GM19193 (cell line): ENCODE measurements around the gene ZBED2.

Experiments used
- POLR2A ChIP-seq: IDR thresholded peaks from 4 replicates; pipeline ENCODE4 v1.6.1; 2011; ENCODE audit not compliant: insufficient read depth, insufficient read length; ENCODE audit errors: extremely low read depth

ZBED2 gene, protein sequence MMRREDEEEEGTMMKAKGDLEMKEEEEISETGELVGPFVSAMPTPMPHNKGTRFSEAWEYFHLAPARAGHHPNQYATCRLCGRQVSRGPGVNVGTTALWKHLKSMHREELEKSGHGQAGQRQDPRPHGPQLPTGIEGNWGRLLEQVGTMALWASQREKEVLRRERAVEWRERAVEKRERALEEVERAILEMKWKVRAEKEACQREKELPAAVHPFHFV

DNA sequence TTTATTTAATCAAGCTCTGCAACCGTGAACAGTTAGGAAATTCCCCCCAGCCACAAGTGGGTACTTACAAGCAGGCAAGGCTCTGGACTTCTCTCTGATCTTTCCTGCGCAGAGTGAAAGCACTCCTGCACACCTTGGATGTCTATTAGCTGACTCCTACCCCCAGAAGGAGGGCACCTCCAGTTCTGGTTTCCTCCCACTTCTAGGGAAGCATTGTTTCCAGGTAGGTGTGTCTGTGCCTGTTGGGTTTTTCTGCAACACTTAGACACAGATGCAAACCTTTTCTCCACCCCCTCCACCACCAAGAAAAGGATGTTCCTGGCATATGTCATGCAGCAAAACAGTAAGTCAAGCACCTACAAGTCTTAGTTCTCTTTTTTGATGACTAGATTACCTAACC lies at the start of gene ZBED2:
ZBED2 (minus strand) TSS at position 115 of the 400 bp plus-strand sequence. CDS start 1,145 bp downstream, outside the sequence.
- TF ChIP-seq POLR2A: no peak

DNA sequence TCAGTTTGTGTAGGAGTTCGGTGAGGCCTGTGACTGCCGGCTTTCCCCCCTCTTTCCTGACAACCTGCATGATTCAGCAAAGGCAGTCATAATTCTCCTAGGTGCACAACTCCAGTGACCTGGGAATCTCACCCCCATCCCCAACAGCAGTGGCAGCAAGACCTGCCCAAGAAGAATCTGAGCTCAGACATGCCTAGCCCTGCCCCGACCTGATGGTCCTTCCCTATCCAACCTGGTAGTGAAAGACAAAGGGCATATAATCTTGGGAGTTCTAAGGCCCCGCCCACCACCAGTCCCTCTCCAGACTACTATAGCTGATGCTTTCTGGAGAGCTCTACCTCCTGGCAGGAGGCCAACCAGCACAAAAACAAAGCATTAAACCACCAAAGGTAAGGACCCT lies 44.2 kb upstream of the ZBED2 start:
- no peak for TF ChIP-seq POLR2A

DNA sequence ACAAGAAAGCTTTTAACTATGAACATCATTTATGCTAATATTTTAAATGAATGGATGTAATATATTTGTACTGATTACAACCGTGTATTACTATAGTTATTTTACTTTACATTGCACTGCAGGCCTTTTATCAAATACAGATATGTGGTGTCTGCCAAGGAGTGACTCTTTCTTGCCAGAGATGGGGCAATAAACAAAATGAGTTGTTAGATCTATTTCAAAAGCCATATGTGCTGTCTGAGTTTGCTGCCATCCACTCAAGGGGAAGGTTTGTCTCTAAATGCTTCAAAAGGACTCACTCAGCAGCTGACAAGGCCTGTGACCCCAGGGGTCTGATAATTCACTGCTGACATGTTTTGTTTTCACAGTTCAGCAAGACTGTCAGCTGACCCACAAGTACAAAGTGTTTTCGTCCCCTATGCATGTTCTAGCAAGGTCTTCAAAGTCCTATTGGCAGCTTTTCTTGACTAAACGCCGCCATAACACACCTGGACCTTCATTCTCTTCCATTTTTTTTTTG lies 41.3 kb upstream of the ZBED2 start:
- TF ChIP-seq POLR2A: no peak

DNA sequence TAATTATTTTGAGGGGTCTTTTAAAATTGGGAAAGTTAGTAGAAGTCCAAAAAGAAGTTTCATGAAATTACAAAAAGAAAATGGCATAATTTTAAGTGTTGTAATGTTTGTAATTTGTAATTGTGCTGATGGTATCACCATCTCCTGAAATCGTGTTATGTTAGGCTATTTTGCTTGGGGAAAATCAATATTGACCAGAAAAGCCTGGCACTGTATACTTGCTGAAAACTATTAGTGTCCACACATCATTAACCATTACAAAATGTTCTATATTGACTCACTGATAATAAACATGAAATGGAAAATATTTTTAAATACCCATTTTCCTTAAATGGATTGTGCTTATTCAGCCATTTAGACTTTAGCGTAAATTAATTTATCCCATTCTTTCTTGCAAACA lies 40.3 kb upstream of the ZBED2 start:
- TF ChIP-seq POLR2A: no peak

DNA sequence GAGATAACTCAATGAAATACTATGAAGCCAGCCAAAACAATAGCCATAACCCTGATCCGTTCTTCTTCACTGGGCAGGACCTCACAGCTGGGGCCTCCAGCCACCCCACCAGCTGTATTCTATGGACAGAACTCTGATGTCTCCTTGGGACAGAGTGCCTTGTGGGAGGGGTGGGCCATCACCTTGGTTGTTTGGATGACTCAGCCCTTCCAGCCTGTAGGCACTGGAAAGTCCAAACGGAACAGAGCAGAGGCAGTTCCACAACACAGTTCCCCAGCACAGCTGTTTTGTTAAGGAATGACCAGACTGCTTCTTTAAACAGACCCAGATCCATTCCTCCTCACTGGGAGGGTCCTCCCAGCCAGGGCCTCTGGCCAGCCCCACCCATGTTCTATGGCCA lies 31.9 kb upstream of the ZBED2 start:
- no peak for TF ChIP-seq POLR2A

DNA sequence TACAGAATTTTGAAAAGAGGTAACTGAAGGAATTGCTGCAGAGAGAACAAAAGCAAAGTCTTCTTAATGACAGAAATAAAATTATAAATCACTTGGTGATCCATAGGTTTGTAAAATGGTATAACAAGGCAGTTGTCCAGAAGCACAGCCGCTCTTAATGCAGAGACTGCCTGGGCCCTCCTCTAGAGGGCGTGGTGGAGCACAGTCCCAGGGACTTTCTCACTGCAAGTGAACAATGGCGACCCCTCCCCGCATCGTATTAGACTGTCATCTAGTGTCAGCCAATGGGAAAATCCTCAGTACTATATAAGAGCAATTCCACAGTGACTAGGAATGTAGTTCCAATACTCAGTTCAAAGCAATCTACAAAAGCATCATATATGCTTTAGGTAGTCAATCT lies 26.4 kb upstream of the ZBED2 start:
- TF ChIP-seq POLR2A: no peak

DNA sequence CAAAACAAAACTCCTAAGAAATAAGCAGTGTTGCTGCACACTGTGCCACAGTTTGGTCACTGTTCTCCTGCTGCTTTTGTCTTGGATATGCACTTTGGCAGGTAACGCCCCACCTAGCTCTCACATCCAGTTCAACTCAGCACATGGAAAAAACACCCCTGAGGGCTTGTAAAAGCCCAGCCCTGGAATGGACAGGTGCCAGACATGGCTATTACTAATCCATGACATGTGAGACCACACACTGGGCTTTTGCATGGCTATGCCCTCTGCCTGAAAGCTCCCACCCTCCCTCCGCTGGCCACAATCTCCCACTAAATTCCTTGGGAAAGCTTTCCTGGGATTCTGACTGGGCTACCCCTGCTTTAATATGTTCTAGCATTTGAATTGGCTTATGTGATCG lies 24.7 kb upstream of the ZBED2 start:
- TF ChIP-seq POLR2A: no peak

DNA sequence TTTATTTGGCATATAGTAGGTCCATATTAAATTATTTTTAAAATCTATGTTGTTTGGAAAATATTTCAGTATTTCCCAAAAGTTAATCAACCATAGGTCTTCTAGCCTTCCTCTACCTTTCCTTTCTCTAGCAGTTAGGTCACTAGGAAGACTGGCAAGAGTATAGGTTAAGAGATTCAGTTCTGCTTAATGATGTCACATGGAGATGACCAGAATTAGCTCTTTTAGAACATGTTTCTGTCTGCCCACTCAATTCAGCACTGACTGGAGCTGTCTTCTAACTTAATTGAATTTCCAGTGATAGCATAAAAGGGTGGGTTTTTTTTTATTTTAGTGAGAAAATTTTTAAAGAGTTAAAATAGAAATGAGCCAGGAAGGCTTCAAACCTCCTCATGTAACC lies 23.8 kb upstream of the ZBED2 start:
- no peak for TF ChIP-seq POLR2A

DNA sequence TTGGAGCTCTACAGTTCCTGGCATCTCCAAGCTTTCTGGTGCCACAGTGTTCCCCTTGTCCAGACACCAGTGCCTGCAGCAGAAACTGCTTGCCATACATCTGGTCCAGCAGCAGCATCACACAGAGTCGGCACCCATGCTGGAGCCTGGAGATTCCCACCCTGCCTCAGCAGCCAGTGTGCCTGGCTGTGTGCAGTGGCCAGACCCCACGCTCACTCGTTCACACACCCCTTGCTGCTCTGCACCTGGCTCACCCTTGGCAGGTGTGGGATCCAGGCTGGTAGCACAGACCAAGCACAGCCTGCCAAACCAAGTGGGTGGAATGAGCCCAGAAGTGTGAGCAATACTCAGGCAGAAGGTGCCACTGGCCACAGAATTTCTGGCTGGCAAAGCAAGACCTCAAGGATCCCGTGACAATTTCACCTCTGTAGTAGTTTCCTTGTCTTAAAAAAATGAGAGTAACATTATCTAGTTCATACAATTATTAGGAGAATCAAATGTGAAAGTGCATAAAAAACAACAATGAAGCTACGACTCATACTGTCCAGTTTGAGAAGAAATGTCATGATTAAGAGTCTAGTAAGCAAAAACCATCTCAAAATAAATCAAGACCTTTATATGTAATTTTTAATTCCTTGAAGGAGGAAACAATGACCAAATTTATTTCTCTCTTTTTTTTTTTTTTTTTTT lies 22.9 kb upstream of the ZBED2 start:
- TF ChIP-seq POLR2A: no peak

DNA sequence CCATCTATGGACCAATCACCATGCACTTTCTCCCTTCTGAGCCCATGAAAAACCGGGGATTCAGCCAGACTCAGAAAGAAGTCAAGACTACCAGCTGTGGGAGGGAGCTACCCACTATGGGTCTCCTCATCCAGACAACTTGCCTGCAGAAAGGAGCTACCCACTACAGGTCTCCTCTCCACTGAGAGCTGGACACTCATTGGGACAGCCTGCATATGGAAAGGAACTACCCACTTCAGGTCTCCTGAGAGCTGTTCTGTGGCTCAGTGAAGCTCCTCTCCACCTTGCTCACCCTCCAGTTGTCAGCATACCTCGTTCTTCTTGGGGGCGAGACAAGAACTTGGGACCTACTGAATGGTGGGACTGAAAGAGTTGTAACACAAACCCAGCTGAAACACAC lies 22.3 kb upstream of the ZBED2 start:
- no peak for TF ChIP-seq POLR2A

DNA sequence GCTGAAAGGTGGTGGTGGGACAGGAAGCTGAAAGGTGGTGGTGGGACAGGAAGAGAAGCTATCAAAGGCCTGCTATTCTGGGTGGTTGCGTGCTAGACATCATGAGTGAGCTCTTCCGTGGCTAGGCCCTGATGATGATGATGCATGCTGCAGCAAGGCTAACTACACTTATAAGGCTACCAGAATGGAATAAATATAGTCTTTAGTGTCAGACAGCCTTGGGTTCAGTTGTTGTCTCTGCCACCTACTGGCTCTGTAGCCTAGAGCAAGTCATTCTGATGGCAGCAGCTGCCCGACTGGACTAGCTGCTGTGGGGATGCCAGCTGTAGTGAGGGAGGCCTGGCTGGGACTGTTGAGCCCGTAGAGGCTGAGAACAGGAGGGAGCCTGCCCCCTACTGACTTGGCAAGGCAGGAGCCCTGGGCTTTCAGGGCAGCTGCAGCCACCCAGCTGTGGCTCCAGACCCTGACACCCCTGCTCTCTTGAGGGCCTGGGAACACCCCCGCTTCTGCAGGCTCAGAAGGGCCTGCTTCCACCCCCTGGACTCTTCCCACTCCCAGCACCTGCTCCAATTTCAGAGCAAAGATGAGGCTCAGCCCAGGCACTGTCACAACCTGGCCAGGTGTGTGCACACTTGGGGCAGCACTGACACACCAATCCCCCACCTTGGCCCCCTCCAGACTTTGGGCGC lies 21.4 kb upstream of the ZBED2 start:
- no peak for TF ChIP-seq POLR2A

DNA sequence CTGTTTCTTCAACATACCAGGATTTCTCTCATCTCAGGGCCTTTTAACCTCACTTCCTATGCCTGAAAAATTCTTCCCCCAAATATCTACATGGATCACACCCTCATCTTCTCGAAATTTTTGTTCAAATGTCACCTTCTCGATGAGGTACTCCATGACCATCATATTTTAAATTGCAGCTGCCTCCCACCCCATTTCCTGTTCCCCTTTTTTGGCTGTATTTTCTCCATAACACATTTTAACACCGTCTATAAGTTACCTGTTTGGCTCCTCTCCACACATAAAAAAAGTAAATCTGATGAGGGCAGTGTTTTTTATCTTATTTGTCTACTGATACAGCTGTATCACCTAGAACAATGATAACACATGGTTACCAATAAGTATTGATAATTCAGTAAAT lies 20.7 kb upstream of the ZBED2 start:
- no peak for TF ChIP-seq POLR2A

DNA sequence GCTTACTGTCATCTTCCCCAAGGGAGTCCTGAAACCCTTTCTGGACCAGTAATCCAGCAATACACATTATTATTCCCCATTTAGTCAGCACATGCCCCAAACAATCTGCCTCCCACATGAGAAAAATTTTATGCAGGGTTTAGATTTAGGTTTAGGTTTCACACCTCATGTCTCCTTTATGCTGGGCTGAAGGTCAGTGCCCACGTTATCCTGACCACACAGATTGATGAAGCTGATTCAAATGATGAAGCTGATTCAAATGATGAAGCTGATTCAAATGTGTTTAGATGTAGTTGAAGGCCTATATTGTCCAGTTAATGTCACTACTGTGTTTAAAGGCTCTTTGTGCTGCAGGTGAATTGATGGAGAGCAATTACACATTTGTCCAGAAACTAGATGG lies 18.1 kb upstream of the ZBED2 start:
- TF ChIP-seq POLR2A: no peak

DNA sequence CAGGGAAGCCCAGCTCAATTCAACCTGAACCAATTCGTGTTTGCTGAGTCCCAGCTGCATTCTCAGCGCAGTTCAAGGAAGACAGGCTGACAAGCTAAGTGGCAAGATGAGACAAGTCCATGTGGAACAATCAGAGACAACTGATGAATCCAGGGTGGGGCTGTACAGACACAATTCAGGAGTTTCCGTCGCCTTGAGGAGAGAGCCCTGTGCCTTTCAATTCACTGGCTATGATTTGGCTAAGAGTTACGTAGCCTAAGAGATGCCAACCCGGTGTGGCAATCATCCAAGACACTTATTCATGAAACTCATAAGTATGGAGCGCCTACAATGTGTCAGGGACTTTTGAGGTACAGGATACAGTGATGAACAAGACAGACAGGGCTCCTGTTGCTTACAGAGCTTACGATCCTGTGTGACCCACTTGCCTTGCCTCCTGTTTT lies 15.5 kb upstream of the ZBED2 start:
- no peak for TF ChIP-seq POLR2A

DNA sequence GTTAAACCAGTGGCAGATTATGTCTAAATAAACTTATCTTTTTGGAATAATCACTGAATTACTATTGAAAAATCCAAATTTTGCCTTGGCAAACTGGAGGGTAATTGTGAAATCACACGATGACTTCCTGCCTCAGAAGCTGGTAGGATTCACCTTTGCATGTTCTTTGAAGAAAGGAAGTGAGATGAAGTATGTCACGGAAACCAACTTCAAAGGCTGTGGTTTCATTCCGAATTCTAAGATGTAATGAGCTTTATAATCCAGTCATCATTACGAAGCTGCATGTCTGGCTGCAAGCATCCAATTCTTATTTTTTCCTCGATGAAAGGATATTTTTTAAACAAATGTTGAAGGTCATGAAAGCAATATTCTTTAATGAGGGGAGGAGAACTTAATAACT lies 15.0 kb upstream of the ZBED2 start:
- TF ChIP-seq POLR2A: no peak

DNA sequence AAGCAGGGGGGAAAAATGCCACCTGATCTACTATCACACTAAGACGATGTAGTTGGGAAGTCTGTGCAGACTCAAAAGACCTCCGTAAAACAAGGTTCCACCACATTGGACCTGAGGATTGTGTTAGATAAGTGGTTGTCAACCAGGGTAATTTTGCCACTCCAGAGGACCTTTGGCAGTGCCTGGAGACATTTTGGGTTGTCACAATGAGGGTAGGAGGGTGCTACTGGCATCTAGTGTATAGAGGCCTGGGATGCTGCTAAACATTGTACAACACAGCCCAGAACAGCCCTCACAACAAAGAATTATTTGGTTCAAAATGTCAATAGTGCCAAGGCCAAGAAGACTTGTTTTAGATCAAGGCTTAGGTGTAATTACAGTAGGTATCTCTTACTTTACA lies 14.6 kb upstream of the ZBED2 start:
- no peak for TF ChIP-seq POLR2A
